Measurements from ENCODE around the gene MAN2B2. TPM values are rescaled to one million over a fixed set of nuclear protein-coding genes. Genes with fewer than 3 reads are reported as not detected.
"Not testable (repeated sequence)": the region's sequence is repeated elsewhere in the genome, so short reads cannot be mapped to it uniquely, and the experiment has no call there.

Gene MAN2B2
- total RNA-seq, 1 donor from 2014 or later, result 33.1 TPM

GRCh38 chr4:6613676-6614651, 39.0 kb downstream of the MAN2B2 start:
- no peak for DNase-seq (ENCODE audit: low spot score)

GRCh38 chr4:6614701-6615230, 39.8 kb downstream of the MAN2B2 start:
- no peak for DNase-seq (ENCODE audit: low spot score)

GRCh38 chr4:6616087-6616995, 41.4 kb downstream of the MAN2B2 start:
- DNase-seq (ENCODE audit: low spot score), result no peak

GRCh38 chr4:6617246-6617645, 42.3 kb downstream of the MAN2B2 start:
- no peak for DNase-seq (ENCODE audit: low spot score)

- no peak for DNase-seq (ENCODE audit: low spot score)
These were observed 43.6 kb downstream of the MAN2B2 start for GRCh38 chr4:6618386-6619115.

- no peak for DNase-seq (ENCODE audit: low spot score)
These were observed 44.1 kb downstream of the MAN2B2 start for GRCh38 chr4:6619116-6619465.

- DNase-seq (ENCODE audit: low spot score), result no peak
These were observed 44.7 kb downstream of the MAN2B2 start for GRCh38 chr4:6619466-6620255.

GRCh38 chr4:6620296-6620695, 45.3 kb downstream of the MAN2B2 start:
- DNase-seq (ENCODE audit: low spot score), result no peak

- no peak for DNase-seq (ENCODE audit: low spot score)
These were observed 46.0 kb downstream of the MAN2B2 start for GRCh38 chr4:6620891-6621555.

- no peak for DNase-seq (ENCODE audit: low spot score)
These were observed 46.6 kb downstream of the MAN2B2 start for GRCh38 chr4:6621556-6621927.

- DNase-seq (ENCODE audit: low spot score), result no peak
These were observed 47.8 kb downstream of the MAN2B2 start for GRCh38 chr4:6622744-6623143.

GRCh38 chr4:6625256-6625655, 50.3 kb downstream of the MAN2B2 start:
- DNase-seq (ENCODE audit: low spot score), result no peak

GRCh38 chr4:6626066-6626465, 51.1 kb downstream of the MAN2B2 start:
- DNase-seq (ENCODE audit: low spot score), result no peak

GRCh38 chr4:6627832-6628231, 52.8 kb downstream of the MAN2B2 start:
- no peak for DNase-seq (ENCODE audit: low spot score)

GRCh38 chr4:6628484-6628883, 53.5 kb downstream of the MAN2B2 start:
- DNase-seq (ENCODE audit: low spot score), result not testable (repeated sequence)

- DNase-seq (ENCODE audit: low spot score), result peak; percentile 22
These were observed 57.1 kb downstream of the MAN2B2 start for GRCh38 chr4:6632125-6632524.

GRCh38 chr4:6633091-6633906, 58.3 kb downstream of the MAN2B2 start:
- peak; percentile 26 for DNase-seq (ENCODE audit: low spot score)

GRCh38 chr4:6634746-6635145, 59.8 kb downstream of the MAN2B2 start:
- DNase-seq (ENCODE audit: low spot score), result peak; percentile 11

Data from mesenteric fat pad (tissue), 1 donor.